K562 (cell line): ENCODE results near the gene PDHX.

ENCODE experiments used
- ATF2 ChIP-seq: sonication (generic); formaldehyde crosslinking; IDR thresholded peaks from 2 replicates; pipeline ENCODE4 v1.8.1; 2022; ENCODE audit warnings: missing genetic modification reagents
- CTCF ChIP-seq, 3 experiments: IDR thresholded peaks in 2 of 3; conservative IDR thresholded peaks in 1 of 3; 2 replicates each; pipeline ENCODE4 v1.5.1; 2011 to 2012; ENCODE audit warnings: low read length in 3 of 3, mild to moderate bottlenecking in 3 of 3, control low read depth in 2 of 3, improper control_type of control experiment in 1 of 3, inconsistent platforms in 1 of 3, low read depth in 1 of 3, mixed read lengths in 1 of 3, moderate library complexity in 1 of 3; ENCODE audit not compliant: insufficient read depth in 2 of 3
- DPF2 ChIP-seq: fragments of 450-650 bp; IDR thresholded peaks from 2 replicates; pipeline ENCODE4 v1.6.1; 2016
- E2F1 ChIP-seq: sonication (generic); formaldehyde crosslinking; IDR thresholded peaks from 2 replicates; pipeline ENCODE4 v1.8.1; 2023; ENCODE audit warnings: mild to moderate bottlenecking, missing genetic modification reagents, moderate library complexity
- FOXA1 ChIP-seq: fragments of 450-650 bp; IDR thresholded peaks from 2 replicates; pipeline ENCODE4 v1.6.1; 2016; ENCODE audit warnings: mild to moderate bottlenecking, borderline replicate concordance
- GTF3C2 ChIP-seq: IDR thresholded peaks from 3 replicates; pipeline ENCODE4 v1.6.1; 2011; ENCODE audit warnings: borderline replicate concordance, mild to moderate bottlenecking, moderate library complexity; ENCODE audit not compliant: insufficient read length; ENCODE audit errors: extremely low read depth
- HOXB6 ChIP-seq: fragments of 250-450 bp; sonication (Bioruptor Pico); IDR thresholded peaks from 2 replicates; pipeline ENCODE4 v1.5.1; 2022; ENCODE audit warnings: mild to moderate bottlenecking, borderline replicate concordance
- KLF16 ChIP-seq: IDR thresholded peaks from 2 replicates; pipeline ENCODE4 v1.6.1; 2016; ENCODE audit warnings: antibody characterized with exemption
- REST ChIP-seq, 2 experiments: fragments of 450-650 bp; formaldehyde crosslinking in 1 of 2; IDR thresholded peaks; 2 replicates each; pipeline versions ENCODE4 v1.4.0 to v1.6.1; 2014 to 2020; ENCODE audit warnings: mild to moderate bottlenecking in 2 of 2, borderline replicate concordance in 1 of 2, low read depth in 1 of 2
- ZBTB9 ChIP-seq: fragments of 450-650 bp; formaldehyde crosslinking; IDR thresholded peaks from 2 replicates; pipeline ENCODE4 v1.4.0; 2020; ENCODE audit warnings: mild to moderate bottlenecking, moderate library complexity
- ZFP30 ChIP-seq: fragments of 250-450 bp; sonication (Bioruptor Pico); IDR thresholded peaks from 2 replicates; pipeline ENCODE4 v1.8.0; 2022; ENCODE audit warnings: moderate library complexity, mild to moderate bottlenecking, inconsistent platforms, borderline replicate concordance
- ZNF140 ChIP-seq: fragments of 250-450 bp; sonication (Bioruptor Pico); IDR thresholded peaks from 2 replicates; pipeline ENCODE4 v1.8.0; 2021; ENCODE audit warnings: moderate library complexity, mild to moderate bottlenecking, inconsistent platforms
- ZNF699 ChIP-seq: fragments of 250-450 bp; sonication (Bioruptor Pico); IDR thresholded peaks from 2 replicates; pipeline ENCODE4 v1.8.0; 2021; ENCODE audit warnings: mild to moderate bottlenecking, moderate library complexity; ENCODE audit not compliant: insufficient replicate concordance

GRCh38 chr11:34924714-34925113 is 8.3 kb downstream of the PDHX start:
- TF ChIP-seq ZBTB9 (CRISPR knock-in tag) (no peak), REST (IDR thresholded peaks at IDR 0.05; ENCODE audit: borderline replicate concordance) (no peak), REST (CRISPR knock-in tag; IDR thresholded peaks at IDR 0.05; ENCODE audit: low read depth) (no peak), CTCF (IDR thresholded peaks at IDR 0.05 in 2 of 3, conservative IDR thresholded peaks at IDR 0.05 in 1 of 3; ENCODE audit: insufficient read depth in 2 of 3, low read depth in 1 of 3, low read length in 3 of 3) (no peak), E2F1 (CRISPR knock-in tag) (no peak), HOXB6 (CRISPR knock-in tag) (no peak), ZNF699 (no peak), KLF16 (no peak), DPF2 (no peak), ZNF140 (CRISPR knock-in tag) (no peak), ZFP30 (CRISPR knock-in tag) (no peak), GTF3C2 (no peak), ATF2 (CRISPR knock-in tag) (no peak), FOXA1 (no peak)
